CD4-positive, alpha-beta memory T cell (primary cell): ENCODE data around the gene VAMP5. TPM values are rescaled to one million over a fixed set of nuclear protein-coding genes. Genes with fewer than 3 reads are reported as not detected.
"Not testable (repeated sequence)": the region's sequence is repeated elsewhere in the genome, so short reads cannot be mapped to it uniquely, and the experiment has no call there.

ENCODE experiments used
- CTCF ChIA-PET: fragments of 350-600 bp; sonication (Branson Sonifier 250); formaldehyde crosslinking; loops from one replicate; lab custom pipeline; 2021; ENCODE audit warnings: inconsistent platforms; ENCODE audit not compliant: partially characterized antibody; lab: Charles Lee
- POLR2A ChIA-PET: fragments of 350-600 bp; sonication (Branson Sonifier 250); formaldehyde crosslinking; loops from one replicate; lab custom pipeline; 2021; ENCODE audit not compliant: partially characterized antibody; lab: Charles Lee
- DNase-seq, 5 donors: peaks; one replicate each; pipeline versions ENCODE4 v3.0.0 to v3.0.0-alpha.2; 2020 to 2022; ENCODE audit warnings: mixed read lengths in 1 of 5
- H3K27ac ChIP-seq: one replicate; pipeline ENCODE4 v1.7.0; 2013; ENCODE audit warnings: low read depth, low read length
- H3K27me3 ChIP-seq: 2 replicates; pipeline ENCODE4 v1.7.0; 2013; ENCODE audit warnings: mild to moderate bottlenecking, low read length, moderate library complexity; ENCODE audit not compliant: insufficient read depth
- H3K36me3 ChIP-seq: 2 replicates; pipeline ENCODE4 v1.7.0; 2013; ENCODE audit warnings: mild to moderate bottlenecking, low read length, moderate library complexity; ENCODE audit not compliant: insufficient read depth
- H3K4me1 ChIP-seq: 2 replicates; pipeline ENCODE4 v1.7.0; 2013; ENCODE audit warnings: mild to moderate bottlenecking, low read length, moderate library complexity; ENCODE audit not compliant: insufficient read depth
- H3K4me3 ChIP-seq, 2 donors: one replicate each; pipeline ENCODE4 v1.7.0; 2013; ENCODE audit warnings: low read length in 2 of 2, mild to moderate bottlenecking in 1 of 2
- H3K9me3 ChIP-seq, 2 donors: one replicate each; pipeline ENCODE4 v1.7.0; 2013; ENCODE audit warnings: low read length in 2 of 2, control low read depth in 1 of 2; ENCODE audit not compliant: control insufficient read depth in 1 of 2
- H3K27ac Mint-ChIP-seq, 7 donors: one replicate each; pipeline ENCODE4 v1.8.0; 2020 to 2021; ENCODE audit warnings: mixed read lengths in 7 of 7, mild to moderate bottlenecking in 6 of 7, inconsistent platforms in 3 of 7, moderate library complexity in 3 of 7
- H3K27me3 Mint-ChIP-seq, 2 donors: one replicate each; pipeline ENCODE4 v1.8.0; 2020 to 2021; ENCODE audit warnings: mixed read lengths in 2 of 2
- H3K36me3 Mint-ChIP-seq, 2 donors: one replicate each; pipeline ENCODE4 v1.8.0; 2020 to 2021; ENCODE audit warnings: mixed read lengths in 2 of 2, inconsistent platforms in 1 of 2, mild to moderate bottlenecking in 1 of 2
- H3K4me1 Mint-ChIP-seq, 4 donors: one replicate each; pipeline ENCODE4 v1.8.0; 2020 to 2021; ENCODE audit warnings: mixed read lengths in 4 of 4, mild to moderate bottlenecking in 1 of 4
- H3K4me3 Mint-ChIP-seq, 8 donors: one replicate each; pipeline ENCODE4 v1.8.0; 2020 to 2021; ENCODE audit warnings: mixed read lengths in 8 of 8, mild to moderate bottlenecking in 7 of 8, moderate library complexity in 6 of 8, inconsistent platforms in 3 of 8
- H3K9me3 Mint-ChIP-seq, 8 donors: one replicate each; pipeline ENCODE4 v1.8.0; 2020 to 2021; ENCODE audit warnings: mixed read lengths in 8 of 8, mild to moderate bottlenecking in 5 of 8, inconsistent platforms in 3 of 8, moderate library complexity in 1 of 8
- intact Hi-C: fragments of 100-400 bp; cut with micrococcal nuclease; formaldehyde crosslinking; loops from one replicate; pipeline ENCODE4 v1.15.1; 2023
- polyA plus RNA-seq, 2 donors: library from polyadenylated mRNA; unstranded; fragments of 300-500 nt; fragmentation: Illumina TruSeq; gene quantifications; one replicate each; pipeline ENCODE4 v1.2.3, GENCODE V29; 2021
- total RNA-seq, 2 experiments: library from RNA; stranded (reverse); gene quantifications; one replicate each; pipeline ENCODE4 v1.2.3, GENCODE V29; 2021

VAMP5 gene
- total and polyA plus RNA-seq, 4 experiments from 2014 or later = 25.5 to 136 (median 67.1) TPM

DNA sequence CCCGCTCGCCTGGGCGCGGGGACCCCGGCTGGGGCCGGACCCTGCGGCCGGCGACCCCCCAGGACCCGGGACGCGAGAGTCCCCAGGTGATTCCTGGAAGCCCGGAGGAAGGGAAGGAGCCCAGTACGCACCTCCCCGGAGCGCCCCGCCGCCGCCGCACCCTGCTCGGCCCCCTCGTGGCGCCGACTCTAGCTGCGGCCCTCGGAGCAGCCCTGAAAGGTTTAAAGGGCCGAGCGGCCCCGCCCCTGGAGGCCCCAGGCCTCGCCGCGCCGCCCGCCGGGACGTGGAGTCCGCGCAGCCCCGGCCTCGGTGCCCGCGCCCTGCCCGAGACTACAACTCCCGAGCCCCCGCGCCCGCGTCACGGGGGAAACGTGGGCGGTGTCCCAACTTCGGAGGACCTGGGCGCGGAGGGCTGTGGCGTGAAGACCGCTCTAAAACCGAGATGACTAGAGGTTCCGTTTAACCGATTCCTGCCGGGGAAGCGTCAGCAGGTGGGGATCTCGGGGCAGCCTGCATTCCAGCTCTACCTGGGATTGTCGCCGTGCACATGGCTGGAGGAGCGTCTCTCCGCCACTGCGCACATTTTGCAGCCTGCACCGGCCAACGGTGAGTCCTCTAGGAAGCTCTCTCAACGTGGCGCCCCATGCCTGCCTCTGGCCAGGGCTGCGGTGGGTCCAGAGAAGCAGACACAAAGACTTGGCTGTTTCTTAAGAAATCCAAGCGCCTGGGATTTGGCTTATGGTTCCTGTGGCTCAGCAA lies 18.4 kb downstream of the VAMP5 start, which contains the start of gene TMEM150A:
TMEM150A (minus strand) TSS at position 223 of the 759 bp plus-strand sequence. CDS start 750 bp downstream, outside the sequence.
- Mint-ChIP-seq H3K27me3 (no peaks in the 10 kb centered on the region), H3K4me1 (peaks cover 14 to 49% (median 34%) of the 10 kb centered on the region in 4 donors), H3K4me3 (peak within 1 kb of the TSS; percentile 88 to 94 (median 90)), H3K36me3 (peaks cover 1 to 22% of the 10 kb centered on the region in 2 donors), H3K9me3 (peaks cover 0 to 2% (median 0%) of the 10 kb centered on the region in 8 donors), H3K27ac (peak within 1 kb of the TSS; percentile 82 to 96 (median 90))
- peaks cover 28% of the 10 kb centered on the region for H3K4me1 ChIP-seq
- intact Hi-C loops = loop anchor here (1.0 to 5.0 kb wide), 5 partner anchors 7 to 840 kb away; partner anchors contain the start of genes C2orf68, GGCX, KDM3A and RNF181
- CTCF ChIA-PET = interaction anchor here (0.7 to 1.6 kb wide), 5 partner anchors 9 to 183 kb away, joined by 3 to 6 read pairs (median 3); partner anchors contain the start of genes C2orf68 and GGCX
- H3K4me3 ChIP-seq = peak within 1 kb of the TSS; percentile 66 to 95
- DNase-seq = peak; percentile 81 to 85 (median 82)
- H3K27ac ChIP-seq = peak within 1 kb of the TSS; percentile 62
- peaks cover 10% of the 10 kb centered on the region for H3K36me3 ChIP-seq
- H3K9me3 ChIP-seq = no peaks in the 10 kb centered on the region
- POLR2A ChIA-PET = interaction anchor here (0.7 to 8.8 kb wide), 14 partner anchors 8 to 275 kb away, joined by 3 to 86 read pairs (median 6); partner anchors contain the start of genes C2orf68, GGCX, MAT2A and TGOLN2
- H3K27me3 ChIP-seq = no peaks in the 10 kb centered on the region

- DNase-seq, H3K27me3 ChIP-seq, H3K9me3 ChIP-seq, H3K27ac ChIP-seq, H3K4me3 ChIP-seq, H3K9me3 Mint-ChIP-seq, H3K27me3 Mint-ChIP-seq: not testable (repeated sequence)
- peaks cover 28% of the 10 kb centered on the region for H3K4me1 ChIP-seq
- CTCF ChIA-PET = interaction anchor here (0.7 to 1.6 kb wide), 4 partner anchors 8 to 43 kb away, joined by 3 to 4 read pairs (median 4); partner anchors contain the start of gene C2orf68
- POLR2A ChIA-PET = interaction anchor here (1.7 to 8.8 kb wide), 8 partner anchors 8 to 65 kb away, joined by 6 to 86 read pairs (median 12); partner anchors contain the start of genes C2orf68, GGCX, MAT2A and RNF181
- Mint-ChIP-seq H3K4me3 (peak overlapping the region in 4 of 8 donors; percentile 62 to 92 (median 90)), H3K36me3 (peaks cover 11 to 30% of the 10 kb centered on the region in 2 donors), H3K27ac (peak overlapping the region in 3 of 7 donors; percentile 35 to 65 (median 62)), H3K4me1 (peaks cover 17 to 58% (median 40%) of the 10 kb centered on the region in 4 donors)
- H3K36me3 ChIP-seq = peaks cover 18% of the 10 kb centered on the region
- intact Hi-C loops = loop anchor here (5.0 kb wide), 1 partner anchor 838 kb away; the partner anchor contains the start of gene KDM3A
Measured at GRCh38 chr2:85604133-85604444, 19.9 kb downstream of the VAMP5 start.

- Mint-ChIP-seq H3K4me3 (peak overlapping the region in 6 of 8 donors; percentile 12 to 43 (median 28)), H3K36me3 (peaks cover 15 to 29% of the 10 kb centered on the region in 2 donors), H3K4me1 (peaks cover 19 to 61% (median 43%) of the 10 kb centered on the region in 4 donors), H3K27ac (peak overlapping the region in 4 of 7 donors; percentile 18 to 62 (median 27)), H3K27me3 (no peaks in the 10 kb centered on the region), H3K9me3 (peaks cover 0 to 2% (median 0%) of the 10 kb centered on the region in 8 donors)
- Histone ChIP-seq H3K27me3 (no peaks in the 10 kb centered on the region), H3K27ac (no peak overlapping the region), H3K4me1 (peaks cover 28% of the 10 kb centered on the region), H3K9me3 (no peaks in the 10 kb centered on the region), H3K36me3 (peaks cover 13% of the 10 kb centered on the region), H3K4me3 (no peak overlapping the region)
- POLR2A ChIA-PET = interaction anchor here (1.0 to 8.8 kb wide), 7 partner anchors 9 to 65 kb away, joined by 4 to 86 read pairs (median 8); partner anchors contain the start of genes C2orf68, MAT2A, RNF181 and USP39
- intact Hi-C loops = loop anchor here (5.0 kb wide), 1 partner anchor 838 kb away; the partner anchor contains the start of gene KDM3A
- CTCF ChIA-PET = interaction anchor here (0.7 to 1.6 kb wide), 5 partner anchors 8 to 183 kb away, joined by 3 to 4 read pairs (median 3); no protein-coding TSS in a partner anchor
- no peak for DNase-seq
Measured at GRCh38 chr2:85604568-85605339, 20.5 kb downstream of the VAMP5 start.

GRCh38 chr2:85605406-85606115 lies 21.3 kb downstream of the VAMP5 start:
- Mint-ChIP-seq H3K4me1 (peaks cover 23 to 67% (median 46%) of the 10 kb centered on the region in 4 donors), H3K4me3 (peak overlapping the region in 1 of 8 donors; percentile 30)
- no peak overlapping the region for H3K27ac ChIP-seq

DNA sequence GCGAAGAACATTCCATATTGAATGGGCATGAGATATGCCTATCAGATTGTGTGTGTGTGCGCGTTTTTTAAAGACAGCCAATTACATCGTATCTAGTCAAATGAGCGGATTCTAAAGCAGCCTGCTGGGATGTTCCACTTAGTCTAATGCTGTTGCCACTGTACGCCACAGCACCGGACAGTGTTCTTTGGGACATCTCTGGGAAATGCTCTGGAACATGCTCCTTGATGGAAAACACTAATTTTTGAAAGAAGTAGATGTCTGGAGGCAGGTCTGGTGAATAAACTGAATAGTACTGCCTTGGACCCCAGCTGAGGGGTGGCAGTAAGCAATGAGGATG lies 21.9 kb downstream of the VAMP5 start:
- no peak overlapping the region for H3K4me3 Mint-ChIP-seq
- POLR2A ChIA-PET = interaction anchor here (1.0 to 8.8 kb wide), 4 partner anchors 8 to 67 kb away, joined by 3 to 86 read pairs (median 22); partner anchors contain the start of genes C2orf68, MAT2A, RNF181 and USP39
- peak overlapping the region in 1 of 7 donors; percentile 22 for H3K27ac Mint-ChIP-seq
- Histone ChIP-seq H3K9me3 (no peaks in the 10 kb centered on the region), H3K36me3 (peaks cover 13% of the 10 kb centered on the region), H3K4me3 (no peak overlapping the region), H3K27ac (no peak overlapping the region), H3K27me3 (no peaks in the 10 kb centered on the region), H3K4me1 (peaks cover 41% of the 10 kb centered on the region)
- H3K4me1 Mint-ChIP-seq = peaks cover 23 to 68% (median 44%) of the 10 kb centered on the region in 4 donors
- intact Hi-C loops = no loop called here
- no peaks in the 10 kb centered on the region for H3K27me3 Mint-ChIP-seq
- H3K9me3 Mint-ChIP-seq = peaks cover 0 to 2% (median 0%) of the 10 kb centered on the region in 8 donors
- peaks cover 15 to 34% of the 10 kb centered on the region in 2 donors for H3K36me3 Mint-ChIP-seq
- CTCF ChIA-PET = interaction anchor here (0.7 to 2.0 kb wide), 2 partner anchors 31 to 54 kb away, joined by 3 to 5 read pairs; no protein-coding TSS in a partner anchor
- no peak for DNase-seq

More at GRCh38 chr2:85605406-85606115, 21.3 kb downstream of the VAMP5 start:
- H3K36me3 Mint-ChIP-seq = peaks cover 15 to 34% of the 10 kb centered on the region in 2 donors
- H3K27ac Mint-ChIP-seq = peak overlapping the region in 3 of 7 donors; percentile 35 to 75 (median 43)
- ChIA-PET CTCF (interaction anchor here (0.7 to 2.0 kb wide), 5 partner anchors 10 to 184 kb away, joined by 3 to 5 read pairs (median 3); no protein-coding TSS in a partner anchor), POLR2A (interaction anchor here (1.0 to 8.8 kb wide), 7 partner anchors 9 to 66 kb away, joined by 3 to 86 read pairs (median 8); partner anchors contain the start of genes C2orf68, MAT2A, RNF181 and USP39)
- H3K36me3 ChIP-seq = peaks cover 13% of the 10 kb centered on the region
- no peak for DNase-seq
- intact Hi-C loops = no loop called here
- H3K9me3 Mint-ChIP-seq = peaks cover 0 to 2% (median 0%) of the 10 kb centered on the region in 8 donors
- H3K4me3 ChIP-seq = no peak overlapping the region
- H3K27me3 Mint-ChIP-seq = no peaks in the 10 kb centered on the region
- no peaks in the 10 kb centered on the region for H3K9me3 ChIP-seq
- H3K27me3 ChIP-seq = no peaks in the 10 kb centered on the region
- H3K4me1 ChIP-seq = peaks cover 36% of the 10 kb centered on the region
